Measurements from ENCODE around the gene RAPGEF1. TPM values are rescaled to one million over a fixed set of nuclear protein-coding genes. Genes with fewer than 3 reads are reported as not detected.

The RAPGEF1 gene
- total RNA-seq, 1 donor from 2014 or later: 19.8 TPM

GRCh38 chr9:131618785-131619184, 121.1 kb downstream of the RAPGEF1 start:
- Histone ChIP-seq H3K4me1 (ENCODE audit: control insufficient read depth in 3 of 3, insufficient read depth in 3 of 3, low read length in 3 of 3) (peaks cover 2 to 17% (median 16%) of the 10 kb centered on the region in 3 donors), H3K36me3 (ENCODE audit: control insufficient read depth in 3 of 3, insufficient read depth in 3 of 3, low read length in 3 of 3) (peaks cover 49 to 71% (median 66%) of the 10 kb centered on the region in 3 donors), H3K27ac (ENCODE audit: low read depth, low read length) (no peak overlapping the region), H3K9me3 (ENCODE audit: control insufficient read depth in 3 of 3, low read length in 3 of 3) (no peaks in the 10 kb centered on the region), H3K4me3 (ENCODE audit: low read length in 3 of 3) (no peak overlapping the region), H3K27me3 (ENCODE audit: control insufficient read depth in 3 of 3, insufficient read depth in 3 of 3, low read length in 3 of 3) (no peaks in the 10 kb centered on the region), H3K9ac (ENCODE audit: low read depth in 1 of 3, low read length in 3 of 3) (no peak overlapping the region)

- Histone ChIP-seq H3K36me3 (ENCODE audit: control insufficient read depth in 3 of 3, insufficient read depth in 3 of 3, low read length in 3 of 3) (peaks cover 50 to 73% (median 69%) of the 10 kb centered on the region in 3 donors), H3K27ac (ENCODE audit: low read depth, low read length) (no peak overlapping the region), H3K4me3 (ENCODE audit: low read length in 3 of 3) (no peak overlapping the region), H3K27me3 (ENCODE audit: control insufficient read depth in 3 of 3, insufficient read depth in 3 of 3, low read length in 3 of 3) (no peaks in the 10 kb centered on the region), H3K9ac (ENCODE audit: low read depth in 1 of 3, low read length in 3 of 3) (no peak overlapping the region), H3K9me3 (ENCODE audit: control insufficient read depth in 3 of 3, low read length in 3 of 3) (no peaks in the 10 kb centered on the region), H3K4me1 (ENCODE audit: control insufficient read depth in 3 of 3, insufficient read depth in 3 of 3, low read length in 3 of 3) (peaks cover 2 to 23% (median 17%) of the 10 kb centered on the region in 3 donors)
Measured at GRCh38 chr9:131618071-131618479, 121.8 kb downstream of the RAPGEF1 start.

GRCh38 chr9:131617611-131618010, 122.3 kb downstream of the RAPGEF1 start:
- Histone ChIP-seq H3K9me3 (ENCODE audit: control insufficient read depth in 3 of 3, low read length in 3 of 3) (no peaks in the 10 kb centered on the region), H3K4me1 (ENCODE audit: control insufficient read depth in 3 of 3, insufficient read depth in 3 of 3, low read length in 3 of 3) (peaks cover 2 to 27% (median 21%) of the 10 kb centered on the region in 3 donors), H3K9ac (ENCODE audit: low read depth in 1 of 3, low read length in 3 of 3) (no peak overlapping the region), H3K36me3 (ENCODE audit: control insufficient read depth in 3 of 3, insufficient read depth in 3 of 3, low read length in 3 of 3) (peaks cover 55 to 77% (median 69%) of the 10 kb centered on the region in 3 donors), H3K4me3 (ENCODE audit: low read length in 3 of 3) (no peak overlapping the region), H3K27ac (ENCODE audit: low read depth, low read length) (no peak overlapping the region), H3K27me3 (ENCODE audit: control insufficient read depth in 3 of 3, insufficient read depth in 3 of 3, low read length in 3 of 3) (no peaks in the 10 kb centered on the region)

GRCh38 chr9:131616983-131617604, 122.8 kb downstream of the RAPGEF1 start:
- no peaks in the 10 kb centered on the region for H3K27me3 ChIP-seq (ENCODE audit: control insufficient read depth in 3 of 3, insufficient read depth in 3 of 3, low read length in 3 of 3)
- H3K4me1 ChIP-seq (ENCODE audit: control insufficient read depth in 3 of 3, insufficient read depth in 3 of 3, low read length in 3 of 3): peaks cover 2 to 27% (median 24%) of the 10 kb centered on the region in 3 donors
- H3K4me3 ChIP-seq (ENCODE audit: low read length in 3 of 3): no peak overlapping the region
- no peaks in the 10 kb centered on the region for H3K9me3 ChIP-seq (ENCODE audit: control insufficient read depth in 3 of 3, low read length in 3 of 3)
- no peak overlapping the region for H3K27ac ChIP-seq (ENCODE audit: low read depth, low read length)
- peaks cover 58 to 76% (median 72%) of the 10 kb centered on the region in 3 donors for H3K36me3 ChIP-seq (ENCODE audit: control insufficient read depth in 3 of 3, insufficient read depth in 3 of 3, low read length in 3 of 3)
- no peak overlapping the region for H3K9ac ChIP-seq (ENCODE audit: low read depth in 1 of 3, low read length in 3 of 3)

- no peaks in the 10 kb centered on the region for H3K9me3 ChIP-seq (ENCODE audit: control insufficient read depth in 3 of 3, low read length in 3 of 3)
- H3K4me1 ChIP-seq (ENCODE audit: control insufficient read depth in 3 of 3, insufficient read depth in 3 of 3, low read length in 3 of 3): peaks cover 16 to 50% (median 39%) of the 10 kb centered on the region in 3 donors
- H3K27me3 ChIP-seq (ENCODE audit: control insufficient read depth in 3 of 3, insufficient read depth in 3 of 3, low read length in 3 of 3): no peaks in the 10 kb centered on the region
- H3K27ac ChIP-seq (ENCODE audit: low read depth, low read length): no peak overlapping the region
- no peak overlapping the region for H3K4me3 ChIP-seq (ENCODE audit: low read length in 3 of 3)
- H3K9ac ChIP-seq (ENCODE audit: low read depth in 1 of 3, low read length in 3 of 3): no peak overlapping the region
- H3K36me3 ChIP-seq (ENCODE audit: control insufficient read depth in 3 of 3, insufficient read depth in 3 of 3, low read length in 3 of 3): peaks cover 32 to 53% (median 48%) of the 10 kb centered on the region in 3 donors
Measured at GRCh38 chr9:131614340-131614915, 125.4 kb downstream of the RAPGEF1 start.

- H3K36me3 ChIP-seq (ENCODE audit: control insufficient read depth in 3 of 3, insufficient read depth in 3 of 3, low read length in 3 of 3): peaks cover 30 to 47% (median 43%) of the 10 kb centered on the region in 3 donors
- no peaks in the 10 kb centered on the region for H3K27me3 ChIP-seq (ENCODE audit: control insufficient read depth in 3 of 3, insufficient read depth in 3 of 3, low read length in 3 of 3)
- no peaks in the 10 kb centered on the region for H3K9me3 ChIP-seq (ENCODE audit: control insufficient read depth in 3 of 3, low read length in 3 of 3)
- no peak overlapping the region for H3K9ac ChIP-seq (ENCODE audit: low read depth in 1 of 3, low read length in 3 of 3)
- peaks cover 21 to 55% (median 44%) of the 10 kb centered on the region in 3 donors for H3K4me1 ChIP-seq (ENCODE audit: control insufficient read depth in 3 of 3, insufficient read depth in 3 of 3, low read length in 3 of 3)
- H3K27ac ChIP-seq (ENCODE audit: low read depth, low read length): no peak overlapping the region
- no peak overlapping the region for H3K4me3 ChIP-seq (ENCODE audit: low read length in 3 of 3)
Measured at GRCh38 chr9:131613921-131614320, 126.0 kb downstream of the RAPGEF1 start.

- Histone ChIP-seq H3K9me3 (ENCODE audit: control insufficient read depth in 3 of 3, low read length in 3 of 3) (no peaks in the 10 kb centered on the region), H3K9ac (ENCODE audit: low read depth in 1 of 3, low read length in 3 of 3) (no peak overlapping the region), H3K36me3 (ENCODE audit: control insufficient read depth in 3 of 3, insufficient read depth in 3 of 3, low read length in 3 of 3) (peaks cover 25 to 39% (median 36%) of the 10 kb centered on the region in 3 donors), H3K4me3 (ENCODE audit: low read length in 3 of 3) (no peak overlapping the region), H3K27ac (ENCODE audit: low read depth, low read length) (no peak overlapping the region), H3K4me1 (ENCODE audit: control insufficient read depth in 3 of 3, insufficient read depth in 3 of 3, low read length in 3 of 3) (peaks cover 32 to 60% (median 50%) of the 10 kb centered on the region in 3 donors), H3K27me3 (ENCODE audit: control insufficient read depth in 3 of 3, insufficient read depth in 3 of 3, low read length in 3 of 3) (no peaks in the 10 kb centered on the region)
Measured at GRCh38 chr9:131612851-131613250, 127.0 kb downstream of the RAPGEF1 start.

- Histone ChIP-seq H3K4me1 (ENCODE audit: control insufficient read depth in 3 of 3, insufficient read depth in 3 of 3, low read length in 3 of 3) (peaks cover 36 to 69% (median 53%) of the 10 kb centered on the region in 3 donors), H3K36me3 (ENCODE audit: control insufficient read depth in 3 of 3, insufficient read depth in 3 of 3, low read length in 3 of 3) (peaks cover 30 to 34% (median 34%) of the 10 kb centered on the region in 3 donors), H3K9me3 (ENCODE audit: control insufficient read depth in 3 of 3, low read length in 3 of 3) (no peaks in the 10 kb centered on the region)
Measured at GRCh38 chr9:131611586-131612315, 128.1 kb downstream of the RAPGEF1 start.

GRCh38 chr9:131610231-131610761, 129.6 kb downstream of the RAPGEF1 start:
- no peaks in the 10 kb centered on the region for H3K9me3 ChIP-seq (ENCODE audit: control insufficient read depth in 3 of 3, low read length in 3 of 3)
- H3K27me3 ChIP-seq (ENCODE audit: control insufficient read depth in 3 of 3, insufficient read depth in 3 of 3, low read length in 3 of 3): no peaks in the 10 kb centered on the region
- peak overlapping the region in 2 of 3 donors; percentile 11 to 52 for H3K9ac ChIP-seq (ENCODE audit: low read depth in 1 of 3, low read length in 3 of 3)
- H3K36me3 ChIP-seq (ENCODE audit: control insufficient read depth in 3 of 3, insufficient read depth in 3 of 3, low read length in 3 of 3): peaks cover 25 to 32% (median 28%) of the 10 kb centered on the region in 3 donors
- peaks cover 36 to 71% (median 53%) of the 10 kb centered on the region in 3 donors for H3K4me1 ChIP-seq (ENCODE audit: control insufficient read depth in 3 of 3, insufficient read depth in 3 of 3, low read length in 3 of 3)
- peak overlapping the region; percentile 91 for H3K27ac ChIP-seq (ENCODE audit: low read depth, low read length)
- no peak overlapping the region for H3K4me3 ChIP-seq (ENCODE audit: low read length in 3 of 3)

More at GRCh38 chr9:131611586-131612315, 128.1 kb downstream of the RAPGEF1 start:
- Histone ChIP-seq H3K4me3 (ENCODE audit: low read length in 3 of 3) (no peak overlapping the region), H3K27me3 (ENCODE audit: control insufficient read depth in 3 of 3, insufficient read depth in 3 of 3, low read length in 3 of 3) (no peaks in the 10 kb centered on the region), H3K9ac (ENCODE audit: low read depth in 1 of 3, low read length in 3 of 3) (no peak overlapping the region), H3K27ac (ENCODE audit: low read depth, low read length) (peak overlapping the region; percentile 14)
